SK-N-SH treated with all-trans-retinoic acid at 6 μM for 48 hours (cell line): ENCODE measurements around the gene TNKS1BP1.

Experiments
- ARNTL ChIP-seq: fragments of 450-650 bp; formaldehyde crosslinking; IDR thresholded peaks from 2 replicates; pipeline ENCODE4 v1.5.0; 2020; ENCODE audit warnings: low read depth, mild to moderate bottlenecking, moderate library complexity, borderline replicate concordance
- GLIS3 ChIP-seq: fragments of 250-450 bp; sonication (Bioruptor Pico); IDR thresholded peaks from 2 replicates; pipeline ENCODE4 v1.5.0; 2020; ENCODE audit warnings: mild to moderate bottlenecking, moderate library complexity
- OSR1 ChIP-seq: fragments of 250-450 bp; sonication (Bioruptor Pico); IDR thresholded peaks from 2 replicates; pipeline ENCODE4 v1.8.0; 2022; ENCODE audit warnings: moderate library complexity, mild to moderate bottlenecking, inconsistent platforms
- ZC3H10 ChIP-seq: fragments of 250-450 bp; sonication (Bioruptor Pico); IDR thresholded peaks from 2 replicates; pipeline ENCODE4 v1.5.1; 2021; ENCODE audit warnings: mild to moderate bottlenecking, moderate library complexity
- TF ChIP-seq, protein P1 (sequence below): fragments of 250-450 bp; sonication (Bioruptor Pico); IDR thresholded peaks from 2 replicates; pipeline ENCODE4 v1.8.0; 2020; ENCODE audit warnings: mild to moderate bottlenecking, moderate library complexity, borderline replicate concordance

DNA sequence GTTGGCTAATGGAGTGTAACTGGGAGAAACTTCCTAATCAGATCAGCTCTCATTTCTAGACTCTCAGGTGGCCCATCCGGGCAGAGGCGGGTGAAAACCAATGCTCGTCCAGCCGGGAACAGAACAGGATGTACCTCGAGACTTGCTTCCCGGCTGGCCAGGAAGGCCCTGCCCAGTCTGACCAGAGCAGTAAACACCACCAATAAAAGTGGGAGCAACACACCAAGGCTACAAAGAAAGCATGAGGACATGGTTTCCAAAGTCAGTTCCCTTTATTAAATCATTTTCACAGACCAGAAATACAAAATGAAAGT is 940 bp upstream of the TNKS1BP1 start:
- TF ChIP-seq ZC3H10 (CRISPR knock-in tag) (no peak), GLIS3 (CRISPR knock-in tag) (no peak), ARNTL (no peak), OSR1 (CRISPR knock-in tag) (no peak)
- TF ChIP-seq, protein P1, sequence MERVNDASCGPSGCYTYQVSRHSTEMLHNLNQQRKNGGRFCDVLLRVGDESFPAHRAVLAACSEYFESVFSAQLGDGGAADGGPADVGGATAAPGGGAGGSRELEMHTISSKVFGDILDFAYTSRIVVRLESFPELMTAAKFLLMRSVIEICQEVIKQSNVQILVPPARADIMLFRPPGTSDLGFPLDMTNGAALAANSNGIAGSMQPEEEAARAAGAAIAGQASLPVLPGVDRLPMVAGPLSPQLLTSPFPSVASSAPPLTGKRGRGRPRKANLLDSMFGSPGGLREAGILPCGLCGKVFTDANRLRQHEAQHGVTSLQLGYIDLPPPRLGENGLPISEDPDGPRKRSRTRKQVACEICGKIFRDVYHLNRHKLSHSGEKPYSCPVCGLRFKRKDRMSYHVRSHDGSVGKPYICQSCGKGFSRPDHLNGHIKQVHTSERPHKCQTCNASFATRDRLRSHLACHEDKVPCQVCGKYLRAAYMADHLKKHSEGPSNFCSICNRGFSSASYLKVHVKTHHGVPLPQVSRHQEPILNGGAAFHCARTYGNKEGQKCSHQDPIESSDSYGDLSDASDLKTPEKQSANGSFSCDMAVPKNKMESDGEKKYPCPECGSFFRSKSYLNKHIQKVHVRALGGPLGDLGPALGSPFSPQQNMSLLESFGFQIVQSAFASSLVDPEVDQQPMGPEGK (CRISPR knock-in tag), result no peak
